ENCODE data around the gene DLX1.

DNA sequence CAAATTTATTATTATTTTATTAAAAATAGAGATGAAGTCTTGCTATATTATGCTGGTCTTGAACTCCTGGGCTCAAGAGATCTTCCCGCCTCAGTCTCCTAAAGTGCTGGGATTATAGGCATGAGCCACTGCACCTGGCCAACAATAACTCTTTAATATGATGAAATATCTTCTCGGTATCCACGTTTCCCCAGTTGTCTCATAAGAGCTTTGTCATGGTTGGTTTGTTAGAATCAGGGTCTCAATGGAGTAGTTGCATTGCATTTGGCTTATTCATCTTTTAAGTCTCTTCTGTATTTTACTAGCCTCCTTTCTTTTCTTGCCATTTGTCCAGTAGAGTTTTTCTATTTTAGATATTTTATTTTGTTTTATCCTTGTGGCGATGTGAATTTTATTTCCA is 50.1 kb downstream of the DLX1 start:
- TF ChIP-seq POLR2A (IDR thresholded peaks at IDR 0.05; ENCODE audit: low read length), result no peak
- TF ChIP-seq GATA1 (IDR thresholded peaks at IDR 0.05; ENCODE audit: low read depth, low read length), result no peak

Measured in erythroblast (primary cell).